ENCODE results near the gene HSPB2.
A peak's percentile ranks its signal among the peaks of the same experiment; 100 is the strongest.
"Not testable (repeated sequence)": the region's sequence is repeated elsewhere in the genome, so short reads cannot be mapped to it uniquely, and the experiment has no call there.

HSPB2 gene, protein sequence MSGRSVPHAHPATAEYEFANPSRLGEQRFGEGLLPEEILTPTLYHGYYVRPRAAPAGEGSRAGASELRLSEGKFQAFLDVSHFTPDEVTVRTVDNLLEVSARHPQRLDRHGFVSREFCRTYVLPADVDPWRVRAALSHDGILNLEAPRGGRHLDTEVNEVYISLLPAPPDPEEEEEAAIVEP
- total RNA-seq, result 0 reads per million in 2 donors

DNA sequence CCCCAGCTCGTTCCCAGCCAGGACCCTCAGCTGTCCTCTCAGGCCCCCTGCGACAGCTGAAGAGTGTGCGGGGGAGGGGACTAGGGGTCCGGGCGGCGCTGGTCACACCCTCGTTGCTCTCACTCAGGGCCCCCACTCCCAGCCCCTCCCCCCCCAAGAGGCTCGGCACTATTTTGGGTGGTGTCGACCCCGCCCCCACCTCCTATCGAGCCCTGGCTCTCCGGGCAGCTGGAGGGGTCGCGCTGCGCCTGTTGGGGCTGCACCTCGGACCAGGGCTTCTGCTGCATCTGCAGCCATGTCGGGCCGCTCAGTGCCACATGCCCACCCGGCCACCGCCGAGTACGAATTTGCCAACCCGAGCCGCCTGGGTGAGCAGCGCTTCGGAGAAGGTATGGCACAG, at the start of gene HSPB2:
TSS of gene HSPB2 (plus strand) at position 200 of the 400 bp plus-strand sequence. CDS start at position 296, 96 bp downstream.
- no peak for DNase-seq

DNA sequence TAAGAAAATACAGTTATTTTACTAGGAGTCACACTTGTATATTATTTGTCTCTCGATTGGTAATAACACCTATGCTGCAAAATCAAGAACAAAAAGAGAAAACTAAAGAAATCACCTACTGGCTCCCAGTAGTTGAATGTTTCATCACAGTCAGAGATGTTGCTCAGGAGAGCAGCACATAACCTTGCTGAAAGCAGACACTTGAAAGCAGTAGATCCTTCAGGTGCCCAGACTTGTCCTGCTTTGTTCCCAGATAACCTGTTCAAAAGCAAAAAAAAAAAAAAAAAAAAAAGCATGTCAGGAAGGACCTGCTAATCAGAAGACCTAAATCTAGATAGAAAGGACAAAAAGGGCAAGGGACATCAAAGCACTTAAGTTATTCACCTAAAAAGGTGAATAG, 42.4 kb upstream of the HSPB2 start:
- DNase-seq, result no peak

DNA sequence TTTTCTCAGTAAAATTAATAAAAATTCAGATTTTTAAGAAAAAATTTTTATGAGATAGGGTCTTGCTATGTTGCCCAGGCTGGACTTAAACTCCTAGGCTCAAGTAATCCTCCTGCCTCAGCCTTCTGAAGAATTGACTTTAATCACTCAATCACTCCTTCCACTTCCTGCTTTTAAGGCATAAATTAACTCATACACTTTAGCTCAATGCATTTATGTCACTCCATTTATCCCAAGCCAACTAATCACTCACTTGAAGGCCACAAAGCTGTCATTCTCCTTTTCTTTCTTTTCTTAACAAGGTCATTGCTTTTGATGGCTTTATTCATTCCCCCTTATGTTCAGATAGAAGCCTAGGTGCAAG, 42.0 kb upstream of the HSPB2 start:
- no peak for DNase-seq

DNA sequence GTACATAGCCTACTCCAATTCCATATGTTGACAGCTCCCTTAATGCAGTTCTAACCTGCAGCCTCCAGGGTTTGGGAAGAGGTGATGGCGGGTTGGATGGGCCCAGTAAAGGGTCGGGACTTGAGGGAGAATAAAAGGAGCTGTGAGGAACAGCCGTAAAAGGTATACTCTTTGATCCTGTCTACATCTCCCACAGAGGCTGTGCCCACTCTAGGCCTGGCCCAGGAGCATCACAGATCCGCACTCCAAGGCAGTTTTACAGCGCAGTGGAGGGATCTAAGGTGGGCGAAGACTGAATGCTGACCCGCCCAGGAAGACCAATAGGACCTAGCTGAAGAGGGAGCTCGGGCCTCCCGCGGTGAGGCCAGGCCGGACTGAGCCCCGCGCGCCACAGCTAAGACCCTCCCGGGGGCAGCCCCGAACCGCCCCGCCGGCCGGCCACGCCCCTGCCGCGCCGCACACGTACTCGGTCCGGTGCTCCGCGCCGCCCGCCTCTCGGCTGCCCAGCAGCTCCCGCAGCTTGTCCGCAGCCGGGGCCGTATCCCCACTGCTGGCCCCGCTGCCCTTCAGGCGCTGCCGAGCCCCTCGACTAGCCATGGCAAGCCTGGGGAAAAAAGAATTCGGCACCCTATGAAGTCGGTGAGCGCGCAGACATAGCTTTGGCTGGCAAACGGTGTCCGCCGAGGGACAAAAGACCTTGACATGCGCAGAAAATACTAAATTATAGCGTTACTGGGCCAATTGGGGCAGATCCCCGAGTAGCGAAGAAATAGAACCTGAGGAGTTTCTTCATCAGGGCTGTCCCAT, 41.4 kb upstream of the HSPB2 start, which contains the start of gene ALG9:
TSS of gene ALG9 (minus strand) at position 696 of the 807 bp plus-strand sequence. CDS start at position 597, 99 bp downstream.
- peak; percentile 52 for DNase-seq

DNA sequence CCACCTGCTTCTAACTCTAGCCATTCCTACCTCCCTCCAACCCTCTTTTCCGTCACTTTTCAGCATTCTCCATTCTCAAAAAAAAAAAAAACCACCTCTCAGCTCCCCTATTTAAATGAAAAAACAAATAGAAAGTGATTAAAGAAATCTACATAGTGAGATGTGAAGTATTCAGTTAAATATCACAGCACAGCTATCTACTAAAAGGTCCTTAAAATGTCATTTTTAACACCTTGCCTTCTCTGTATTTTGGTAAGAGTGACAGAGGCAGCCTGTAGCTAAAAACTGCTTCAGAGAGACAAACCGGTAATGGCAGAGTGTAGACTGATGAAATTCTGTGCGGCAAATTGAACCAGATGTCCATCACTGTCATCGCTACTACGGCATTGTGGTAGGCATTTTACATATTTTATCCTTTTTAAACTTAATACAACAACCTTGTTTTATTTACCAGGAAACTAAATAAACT, 40.8 kb upstream of the HSPB2 start:
- no peak for DNase-seq

DNA sequence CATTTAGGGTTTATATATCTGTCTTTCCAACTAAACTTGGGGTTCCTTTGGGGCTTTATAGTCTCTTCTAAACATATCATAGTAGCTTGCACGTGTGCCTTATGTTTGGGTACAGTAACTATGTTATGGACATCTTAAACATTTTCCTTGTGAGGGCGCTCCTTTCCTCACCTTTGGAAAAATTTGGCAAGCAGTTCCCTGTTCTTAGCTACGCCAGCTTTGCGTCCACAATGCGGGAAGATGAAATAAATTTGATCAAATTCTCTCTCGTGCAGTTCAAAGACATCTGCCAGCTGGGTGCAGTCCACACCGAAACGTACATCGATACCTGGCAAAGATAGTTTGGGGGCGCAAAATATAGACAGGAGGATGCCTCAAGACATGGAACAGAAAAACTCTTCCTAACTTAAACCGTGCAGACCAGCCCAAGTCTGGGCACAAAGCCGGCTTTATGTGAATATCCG, 34.1 kb upstream of the HSPB2 start:
- DNase-seq, result no peak

DNA sequence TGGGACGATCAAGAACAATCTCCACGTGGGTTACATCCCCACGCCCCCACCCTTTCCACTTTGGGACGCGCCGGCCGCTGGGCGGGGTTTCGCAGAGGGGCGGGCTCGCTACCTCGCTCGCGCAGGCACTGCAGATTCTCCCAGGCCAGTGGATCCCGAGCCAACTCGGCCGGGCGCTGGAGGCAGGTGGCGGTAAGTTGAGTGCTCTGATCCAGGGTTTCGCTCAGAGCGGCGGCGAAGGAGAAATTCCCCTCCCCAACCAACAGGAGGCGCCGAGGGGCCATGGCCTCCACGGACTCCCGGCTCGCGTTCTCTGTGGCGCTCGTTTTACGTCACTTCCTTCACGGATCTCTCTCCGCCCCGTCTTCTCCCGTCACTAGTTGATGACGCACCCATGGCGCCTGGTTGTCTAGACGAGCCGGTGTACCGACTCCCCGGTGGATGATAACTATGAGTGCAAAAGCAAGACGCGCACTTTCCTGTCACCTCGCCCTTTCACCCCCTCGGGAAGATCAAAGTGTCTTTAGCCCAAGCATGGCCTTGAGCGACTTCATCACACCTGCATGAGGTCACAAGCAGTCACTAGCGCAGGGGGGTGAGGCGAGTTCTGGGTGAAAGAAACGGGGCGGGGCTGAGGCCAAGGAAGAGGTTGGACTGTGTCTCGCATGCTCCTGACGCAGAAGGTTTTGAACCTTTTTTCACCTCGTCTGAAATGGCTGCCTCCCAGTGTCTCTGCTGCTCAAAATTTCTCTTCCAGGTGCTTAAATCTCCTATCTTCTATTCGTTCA, 33.5 kb upstream of the HSPB2 start, which contains the start of the genes CFAP68 and FDXACB1:
TSS of gene CFAP68 (plus strand) at position 693 of the 788 bp plus-strand sequence. CDS start at position 713, 20 bp downstream.
TSS of gene FDXACB1 (minus strand) at position 317 of the 788 bp plus-strand sequence. CDS start at position 284, 33 bp downstream.
- peak; percentile 62 for DNase-seq

DNA sequence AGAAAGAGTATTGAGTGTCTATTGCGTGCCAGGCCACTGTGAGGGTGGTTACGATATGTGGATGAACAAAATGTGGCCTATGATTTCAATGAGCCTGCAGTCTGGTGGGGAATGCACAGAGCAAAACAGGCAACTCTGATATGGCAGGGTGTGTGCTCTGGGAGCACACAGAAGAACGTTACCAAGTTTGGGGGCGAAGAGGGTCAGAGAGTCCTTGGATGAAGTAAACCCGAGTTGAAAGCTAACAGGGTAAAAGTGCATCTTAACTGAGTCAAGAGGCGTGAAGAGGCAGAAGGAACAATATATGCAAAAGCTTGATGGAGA, 32.9 kb upstream of the HSPB2 start:
- DNase-seq, result no peak

DNA sequence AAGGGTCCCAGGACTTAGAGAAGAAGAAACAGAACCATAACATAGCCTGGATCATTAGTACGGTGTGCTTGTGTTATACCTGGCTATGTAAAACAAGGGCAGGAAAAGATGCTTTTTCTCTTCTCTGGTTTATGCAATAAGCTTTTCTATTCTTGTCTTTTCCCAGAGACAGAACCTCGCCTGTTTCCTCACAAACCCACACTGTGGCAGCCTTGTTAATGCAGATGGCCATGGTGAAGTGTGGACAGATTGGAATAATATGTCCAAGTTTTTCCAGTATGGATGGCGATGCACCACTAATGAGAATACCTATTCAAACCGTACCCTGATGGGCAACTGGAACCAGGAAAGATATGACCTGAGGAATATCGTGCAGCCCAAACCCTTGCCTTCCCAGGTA, 30.3 kb upstream of the HSPB2 start:
- no peak for DNase-seq

DNA sequence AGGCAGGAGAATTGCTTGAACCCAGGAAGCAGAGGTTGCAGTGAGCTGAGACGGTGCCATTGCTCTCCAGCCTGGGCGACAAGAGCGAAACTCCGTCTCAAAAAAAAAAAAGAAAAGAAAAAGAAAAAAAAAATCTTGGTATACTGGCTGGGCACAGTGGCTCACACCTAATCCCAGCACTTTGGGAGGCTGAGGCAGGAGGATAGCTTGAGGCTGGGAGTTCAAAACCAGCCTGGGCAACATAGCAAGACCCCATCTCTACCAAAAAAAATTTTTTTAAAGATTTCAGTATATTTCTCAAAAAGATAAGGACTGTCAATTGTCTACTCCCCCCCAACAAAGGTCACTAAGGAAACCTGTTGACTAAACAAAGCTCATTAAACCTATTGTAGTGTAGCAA, 27.5 kb upstream of the HSPB2 start:
- not testable (repeated sequence) for DNase-seq

DNA sequence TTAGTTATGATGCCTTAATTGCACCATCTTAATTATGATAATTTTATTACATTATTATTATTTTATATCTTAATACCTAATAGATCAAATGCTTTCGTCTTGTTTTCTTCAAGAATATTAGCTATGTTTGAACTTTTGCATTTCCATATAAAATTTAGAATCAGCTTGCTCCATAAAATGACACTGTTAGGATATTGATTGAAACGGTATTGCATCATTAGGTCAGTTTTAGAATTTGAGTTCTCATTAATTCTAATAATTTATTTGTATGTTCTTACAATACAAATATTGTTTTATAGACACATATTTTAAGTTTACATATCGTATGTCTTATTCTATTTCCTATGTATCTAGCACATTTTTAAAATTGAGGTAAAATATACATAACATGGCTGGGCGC, 26.5 kb upstream of the HSPB2 start:
- DNase-seq, result no peak

DNA sequence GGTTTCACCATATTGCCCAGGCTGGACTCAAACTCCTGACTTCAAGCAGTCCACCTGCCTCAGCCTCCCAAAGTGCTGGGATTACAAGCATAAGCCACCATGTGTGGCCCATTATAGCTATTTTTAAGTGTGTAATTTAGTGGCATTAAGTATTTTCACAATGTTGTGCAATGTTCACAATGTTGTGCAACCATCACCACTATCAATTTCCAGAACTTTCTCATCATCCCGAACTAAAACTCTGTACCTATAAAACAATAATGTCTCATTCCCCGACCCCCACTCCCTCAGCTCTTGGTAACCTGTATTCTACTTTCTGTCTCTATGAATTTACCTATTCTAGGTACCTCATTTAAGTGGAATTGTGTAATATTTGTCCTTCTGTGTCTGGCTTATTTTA, 25.7 kb upstream of the HSPB2 start:
- no peak for DNase-seq

DNA sequence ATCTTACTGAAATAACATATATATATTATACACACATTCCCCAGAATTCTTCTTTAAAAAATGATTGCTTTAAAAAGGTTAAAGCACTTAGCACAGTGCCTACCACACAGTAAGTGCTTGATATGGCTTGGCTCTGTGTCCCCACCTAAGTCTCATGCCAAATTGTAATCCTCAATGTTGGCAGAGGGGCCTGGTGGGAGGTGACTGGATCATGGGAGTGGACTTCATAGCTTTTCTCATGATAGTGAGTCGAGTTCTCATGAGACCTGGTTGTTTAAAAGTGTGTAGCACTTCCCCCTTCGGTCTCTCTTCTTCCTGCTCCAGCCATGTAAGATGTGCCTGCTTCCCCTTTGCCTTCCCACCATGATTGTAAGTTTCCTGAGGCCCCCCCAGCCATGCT, 7.1 kb upstream of the HSPB2 start:
- DNase-seq, result no peak

DNA sequence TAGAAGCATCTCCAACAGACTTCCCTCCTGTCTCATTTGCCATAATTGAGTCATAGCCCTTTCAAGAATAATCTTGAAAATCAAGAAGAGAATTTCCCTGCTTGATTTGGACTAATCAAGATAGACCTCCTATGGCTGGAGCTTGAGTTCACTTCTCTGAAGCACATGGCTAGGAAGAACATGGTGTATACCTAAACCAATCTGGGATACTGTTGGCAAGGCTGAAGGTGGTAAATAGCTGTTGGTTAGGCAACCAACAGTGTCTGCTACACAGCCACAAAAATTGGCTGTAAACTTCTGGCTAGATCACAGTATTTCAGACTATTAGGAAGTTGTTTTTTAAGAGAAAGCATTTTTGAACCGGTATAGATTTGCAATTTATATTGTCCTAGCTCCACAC, 5.9 kb upstream of the HSPB2 start:
- DNase-seq, result no peak

DNA sequence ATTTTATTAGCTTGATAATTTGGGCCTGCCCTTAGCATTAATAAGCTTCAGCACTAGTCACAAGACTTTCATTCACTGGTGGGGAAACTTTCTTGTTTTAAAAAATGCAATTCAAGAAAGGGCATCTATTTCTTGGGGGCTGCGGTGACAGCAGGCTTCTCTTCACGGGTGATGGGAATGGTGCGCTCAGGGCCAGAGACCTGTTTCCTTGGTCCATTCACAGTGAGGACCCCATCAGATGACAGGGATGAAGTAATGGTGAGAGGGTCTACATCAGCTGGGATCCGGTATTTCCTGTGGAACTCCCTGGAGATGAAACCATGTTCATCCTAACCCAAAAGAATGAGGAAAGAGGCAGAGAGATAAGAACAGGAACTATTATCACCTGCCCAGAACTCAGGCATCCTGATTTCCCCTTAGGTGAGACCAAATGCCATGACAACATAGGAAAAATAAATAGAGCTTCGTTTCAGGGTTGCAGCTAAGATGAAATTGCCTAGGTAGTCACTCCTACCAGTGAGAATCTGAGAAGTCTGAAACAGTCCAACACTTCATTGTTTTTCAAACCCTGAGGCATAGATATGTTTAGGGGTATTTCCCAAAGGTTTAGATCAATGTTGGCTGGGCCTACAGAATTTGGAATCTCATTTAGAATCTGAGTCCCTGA, 3.8 kb upstream of the HSPB2 start:
- no peak for DNase-seq

DNA sequence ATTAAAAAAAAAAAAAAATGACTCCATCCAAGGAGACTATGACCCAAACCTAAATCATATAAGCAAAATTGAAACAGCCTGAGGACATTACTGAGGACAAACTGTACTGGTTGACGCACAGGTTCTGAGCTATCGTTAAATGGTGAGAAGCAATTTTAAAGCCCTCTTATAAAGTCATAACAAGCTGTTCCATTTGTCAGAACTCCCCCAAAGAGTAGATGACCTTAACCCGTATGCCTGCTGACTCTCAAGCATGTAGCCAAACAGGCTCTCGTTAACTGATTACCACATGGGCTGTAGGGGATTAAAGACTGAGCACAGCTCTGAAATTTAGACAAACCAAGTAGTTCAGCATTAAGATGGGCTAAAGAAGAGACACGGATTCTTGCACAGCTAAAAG, 3.2 kb upstream of the HSPB2 start:
- DNase-seq, result no peak

DNA sequence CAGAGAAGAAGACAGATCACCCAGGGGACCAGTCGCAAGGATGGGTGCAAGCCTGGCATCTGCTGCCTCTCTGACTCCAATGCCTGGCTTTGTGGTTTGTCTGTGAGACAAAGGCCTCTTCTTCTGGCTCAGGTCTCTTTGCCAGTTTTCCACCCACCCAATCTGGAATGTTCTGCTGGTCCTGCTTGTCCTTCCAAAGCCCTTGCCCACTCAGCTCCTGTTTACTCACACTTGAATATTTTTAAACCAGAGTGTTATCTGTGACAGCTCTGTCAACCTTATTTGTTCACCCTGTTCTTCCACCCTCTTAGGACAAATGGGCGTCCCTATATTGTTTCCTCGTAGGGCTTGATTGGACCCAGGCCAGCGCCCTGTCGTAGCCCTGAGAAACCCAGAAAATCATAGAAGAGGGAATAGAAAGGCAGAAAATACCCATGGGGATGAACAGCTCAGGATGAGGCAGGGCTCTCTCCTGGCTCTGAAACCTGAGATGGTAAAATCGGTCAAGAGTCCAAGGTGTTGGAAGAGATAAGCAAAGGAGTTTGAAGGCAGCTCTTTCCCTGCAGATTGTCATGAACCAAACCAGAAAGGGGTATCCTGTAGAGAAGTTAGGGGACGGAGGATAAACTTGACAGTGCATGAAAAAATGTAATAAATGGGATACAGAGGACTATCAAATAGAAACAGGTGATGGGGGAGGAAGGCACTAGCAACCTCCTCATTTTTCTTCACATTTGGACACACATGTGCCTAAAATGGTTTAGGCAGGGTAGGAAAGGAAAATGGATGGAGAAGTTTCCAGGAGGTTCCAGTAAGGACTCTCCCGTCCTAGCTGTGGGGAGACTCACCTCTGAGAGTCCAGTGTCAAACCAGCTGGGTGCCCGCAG, 1.6 kb upstream of the HSPB2 start:
- no peak for DNase-seq

DNA sequence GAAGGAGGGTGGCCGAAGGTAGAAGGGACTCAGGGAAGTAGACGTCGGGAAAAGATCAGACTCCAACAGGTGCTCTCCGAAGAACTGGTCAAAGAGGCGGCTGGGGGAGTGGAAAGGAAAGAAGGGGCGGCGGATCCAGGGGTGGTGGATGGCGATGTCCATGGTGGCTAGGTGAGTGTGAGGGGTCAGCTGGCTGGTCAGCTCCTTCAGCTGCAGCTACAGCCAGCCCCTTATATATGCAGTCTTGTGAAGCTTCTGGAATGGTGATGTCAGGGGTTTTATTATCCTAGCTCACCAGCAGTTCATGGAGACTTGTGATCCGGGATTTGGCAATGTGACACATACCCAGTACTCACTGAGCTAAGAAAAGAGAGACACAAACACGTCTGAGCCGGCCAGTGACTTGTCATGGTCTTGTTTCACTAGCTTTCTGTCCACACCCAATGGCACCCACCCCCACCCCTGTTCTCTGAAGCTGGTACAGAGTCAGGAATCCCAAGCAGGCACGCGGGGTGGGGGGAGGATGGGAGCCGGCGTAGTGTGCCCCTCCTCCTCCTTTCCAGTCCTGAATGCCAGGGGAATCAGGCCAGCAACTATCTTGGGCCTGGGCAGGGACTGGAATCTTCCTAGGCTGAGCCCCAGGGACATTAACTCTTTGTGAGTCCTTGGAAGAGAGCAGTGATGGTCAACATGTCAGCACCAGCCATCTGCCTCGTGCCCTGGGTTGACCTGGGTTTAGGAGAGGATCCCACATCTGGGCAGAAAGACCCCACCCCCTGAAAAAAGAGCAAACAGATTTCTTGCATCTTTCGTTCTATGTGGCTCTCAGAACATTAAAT, 752 bp upstream of the HSPB2 start, which contains the start of gene CRYAB:
TSS of gene CRYAB (minus strand) at position 208 of the 839 bp plus-strand sequence. CDS start at position 162, 46 bp downstream.
- no peak for DNase-seq

DNA sequence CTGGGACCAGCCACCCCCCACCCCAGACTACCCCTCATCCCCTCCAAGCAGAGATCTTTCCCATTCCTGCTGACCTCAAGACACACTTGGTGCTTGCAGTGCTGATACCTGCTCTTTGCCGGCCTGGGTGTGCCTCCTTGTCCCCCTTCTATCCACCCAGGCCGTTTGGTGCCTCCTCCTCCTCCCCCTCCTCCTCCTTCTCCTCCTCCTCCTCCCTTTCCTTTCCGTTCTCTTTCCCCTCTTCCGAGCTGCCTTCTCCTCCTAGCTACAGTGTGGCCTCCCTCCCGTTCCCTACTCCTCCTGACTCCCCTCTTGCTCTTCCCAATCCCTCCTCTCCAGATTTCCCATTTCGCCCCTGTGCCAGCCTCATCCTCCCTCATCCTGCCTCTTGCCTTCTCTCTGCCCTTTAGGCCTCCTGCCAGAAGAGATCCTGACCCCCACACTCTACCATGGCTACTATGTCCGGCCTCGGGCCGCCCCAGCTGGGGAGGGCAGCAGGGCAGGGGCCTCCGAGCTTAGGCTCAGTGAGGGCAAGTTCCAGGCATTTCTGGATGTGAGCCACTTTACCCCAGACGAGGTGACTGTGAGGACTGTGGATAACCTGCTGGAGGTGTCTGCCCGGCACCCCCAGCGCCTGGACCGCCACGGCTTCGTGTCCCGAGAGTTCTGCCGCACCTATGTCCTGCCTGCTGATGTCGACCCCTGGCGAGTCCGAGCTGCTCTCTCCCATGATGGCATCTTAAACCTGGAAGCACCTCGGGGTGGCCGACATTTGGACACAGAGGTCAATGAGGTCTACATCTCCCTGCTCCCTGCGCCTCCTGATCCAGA, 712 bp downstream of the HSPB2 start:
- no peak for DNase-seq

DNA sequence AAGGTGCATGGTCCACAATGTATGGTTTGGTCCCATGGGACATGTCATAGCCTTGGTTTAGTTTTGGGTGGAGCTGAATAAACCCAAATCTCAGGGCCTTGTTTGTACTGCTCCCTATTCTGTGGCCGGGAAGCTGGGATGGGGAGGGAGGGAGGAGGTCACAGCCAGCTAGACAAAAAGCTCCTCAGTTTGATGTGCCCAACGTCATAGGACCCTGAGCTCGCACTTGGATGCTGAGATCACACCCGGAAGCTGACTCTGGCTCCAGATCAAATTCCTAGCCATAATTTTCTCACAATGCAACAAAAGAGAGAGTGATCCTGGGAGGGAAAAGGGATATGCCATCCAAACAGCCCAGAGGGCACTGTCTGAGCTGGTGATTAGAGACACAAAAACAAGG, 1.5 kb downstream of the HSPB2 start:
- DNase-seq, result no peak
